HG03175 (cell line): ENCODE measurements around the gene IL1RN.

Experiments
- ATAC-seq: cut with Tn5 transposase; IDR thresholded peaks from one replicate; pipeline ENCODE4 v1.9.1; 2021; ENCODE audit warnings: mild to moderate bottlenecking, moderate library complexity; ENCODE audit not compliant: unreplicated experiment

Gene IL1RN

GRCh38 chr2:113102133-113102532 is 25.3 kb upstream of the IL1RN start:
- ATAC-seq: no peak

GRCh38 chr2:113103277-113103676 is 24.1 kb upstream of the IL1RN start:
- no peak for ATAC-seq

GRCh38 chr2:113104054-113104611 is 23.3 kb upstream of the IL1RN start:
- no peak for ATAC-seq

DNA sequence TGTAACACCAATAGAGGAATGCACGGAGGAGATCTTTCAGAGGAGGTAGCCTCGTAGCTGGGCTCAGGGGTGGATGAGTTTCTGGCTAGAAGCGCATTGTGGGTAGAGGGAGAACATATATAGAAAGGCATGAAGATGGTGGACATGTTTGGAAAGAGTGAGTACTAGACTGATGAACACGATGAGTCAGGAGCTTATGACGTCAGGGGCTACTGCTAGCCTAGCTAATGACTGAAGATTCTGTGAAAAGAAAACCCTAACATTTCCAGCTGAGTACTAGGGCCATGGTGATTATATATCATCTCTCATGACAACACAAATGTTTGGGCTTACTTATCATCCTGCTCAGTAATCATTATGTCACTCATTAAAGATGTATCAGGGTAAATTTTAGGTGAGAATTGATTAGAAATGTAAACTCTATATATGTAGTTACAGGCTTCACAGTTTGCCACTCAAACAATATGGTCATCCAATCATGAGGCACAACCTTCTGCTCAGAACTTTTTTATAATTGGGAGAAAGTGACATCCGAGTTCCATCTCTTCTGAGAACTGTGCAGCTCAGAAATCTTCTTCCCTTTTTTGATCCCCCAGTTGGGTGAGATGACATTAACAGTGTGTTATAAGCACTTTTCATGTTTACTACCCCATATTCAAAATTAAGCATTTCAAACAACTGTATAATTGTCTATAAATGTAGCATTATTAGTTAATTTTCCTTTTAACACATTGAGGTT is 22.2 kb upstream of the IL1RN start:
- ATAC-seq: no peak

GRCh38 chr2:113111121-113111520 is 16.3 kb upstream of the IL1RN start:
- no peak for ATAC-seq

DNA sequence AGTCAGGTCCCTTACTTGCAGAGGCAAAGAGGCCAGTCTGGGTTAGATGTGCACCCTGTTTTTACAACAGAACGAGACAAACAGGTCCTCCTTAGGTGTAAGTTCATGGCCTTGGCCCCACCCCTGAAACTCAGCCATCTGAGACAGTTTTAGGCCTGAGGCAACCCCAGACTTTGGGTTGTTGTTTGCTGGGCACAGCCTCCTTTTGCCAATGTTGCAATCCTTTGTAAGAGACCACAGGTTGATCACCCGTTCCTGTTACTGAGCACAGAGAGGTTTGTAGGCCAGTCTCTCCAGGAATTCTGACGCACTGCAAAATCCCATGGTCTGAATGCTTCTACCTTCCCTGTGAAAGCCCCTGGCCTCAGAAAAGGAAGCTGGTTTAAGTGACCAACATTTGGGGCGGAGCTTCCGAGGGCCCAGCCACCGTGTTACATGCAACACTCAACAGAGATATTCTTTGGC is 15.5 kb upstream of the IL1RN start:
- no peak for ATAC-seq

DNA sequence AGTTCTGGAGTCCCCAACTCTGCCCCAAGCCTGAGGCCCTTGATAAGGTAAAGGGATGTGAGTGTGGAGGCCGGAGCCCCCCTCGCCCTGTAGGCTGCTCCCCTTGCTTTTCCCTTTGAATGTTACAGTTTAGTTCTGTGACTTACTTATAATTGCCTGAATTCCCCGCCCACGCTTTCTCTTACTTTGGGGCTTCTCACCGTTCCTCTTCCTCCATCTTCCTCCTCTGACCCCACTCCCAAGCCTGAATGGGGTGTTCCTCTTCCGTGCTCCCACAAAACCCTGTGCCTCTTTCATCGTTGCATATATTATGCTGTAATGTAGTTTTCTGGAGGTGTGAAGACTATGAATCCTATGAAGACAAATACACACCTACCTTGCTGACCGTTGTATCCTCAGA is 15.0 kb upstream of the IL1RN start:
- no peak for ATAC-seq

DNA sequence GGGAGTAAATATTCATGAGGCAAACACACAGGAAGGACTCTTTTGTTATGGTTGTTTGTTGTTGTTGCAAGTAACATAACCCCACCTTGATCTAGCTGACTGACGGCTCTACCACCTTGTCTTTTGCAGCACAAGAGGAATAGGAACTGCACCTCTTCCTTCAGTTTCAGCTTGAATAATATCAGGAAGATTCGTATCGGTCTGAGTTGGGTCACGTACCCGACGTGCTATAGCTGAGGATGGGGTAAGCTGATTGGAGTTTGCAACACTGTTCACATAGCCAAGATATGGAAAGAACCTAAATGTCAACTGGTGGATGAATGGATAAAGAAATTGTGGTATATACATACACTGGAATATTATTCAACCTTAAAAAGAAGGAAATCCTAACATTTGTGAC is 14.5 kb upstream of the IL1RN start:
- ATAC-seq: no peak

GRCh38 chr2:113113807-113114206 is 13.6 kb upstream of the IL1RN start:
- ATAC-seq: no peak

DNA sequence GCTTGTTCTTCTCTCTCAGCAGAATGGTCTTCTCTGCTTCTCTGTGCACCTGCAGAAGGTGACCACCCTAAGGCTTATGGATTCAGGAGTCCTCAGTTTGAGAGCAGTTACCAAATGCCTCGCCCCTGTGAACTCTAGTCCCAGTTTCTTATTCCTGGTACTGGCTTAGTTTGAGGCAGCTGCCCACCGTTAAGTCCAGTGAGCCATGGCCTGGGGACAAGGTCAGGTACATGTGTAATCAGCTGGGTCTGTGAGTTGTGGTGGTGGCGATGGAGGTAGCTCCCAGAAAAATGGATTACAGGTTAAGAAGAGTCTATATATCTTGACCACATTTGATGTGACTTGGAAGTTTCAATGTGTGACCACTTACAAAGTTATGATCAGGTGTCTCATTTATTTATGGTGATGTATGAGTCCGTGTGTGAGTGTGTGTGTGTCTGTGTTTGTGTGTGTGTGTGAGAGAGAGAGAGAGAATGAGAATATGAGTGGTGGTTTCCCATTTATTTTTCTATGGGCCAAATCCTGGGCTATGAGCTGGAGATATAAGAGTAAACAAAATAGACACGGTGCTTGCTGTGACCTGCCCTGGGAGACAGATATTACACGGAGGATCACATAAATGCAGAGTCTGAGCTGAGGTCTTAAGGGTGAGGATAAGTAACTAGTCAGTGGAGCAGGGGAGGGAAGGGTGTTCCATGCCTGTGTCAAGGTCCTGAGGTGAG is 13.0 kb upstream of the IL1RN start:
- ATAC-seq: no peak

DNA sequence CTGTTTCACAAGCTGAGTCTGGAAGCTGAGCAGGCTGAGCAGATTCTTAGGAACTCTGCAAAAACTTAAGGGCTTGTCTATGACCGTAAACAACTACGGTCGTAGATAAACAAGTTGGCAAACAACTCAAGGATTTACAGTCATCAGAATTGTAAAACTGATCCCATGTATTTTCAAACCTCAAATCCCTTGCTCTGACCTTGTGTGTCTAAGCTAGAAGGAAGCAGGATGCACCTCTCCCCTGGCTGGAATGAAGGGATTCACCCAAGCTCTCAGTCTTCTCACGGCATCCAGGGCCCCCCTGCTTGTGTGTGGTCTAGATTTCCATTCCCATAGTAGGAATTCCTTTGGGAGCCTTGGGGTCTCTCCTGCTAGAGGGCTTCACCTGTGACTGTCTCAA is 12.4 kb upstream of the IL1RN start:
- no peak for ATAC-seq

DNA sequence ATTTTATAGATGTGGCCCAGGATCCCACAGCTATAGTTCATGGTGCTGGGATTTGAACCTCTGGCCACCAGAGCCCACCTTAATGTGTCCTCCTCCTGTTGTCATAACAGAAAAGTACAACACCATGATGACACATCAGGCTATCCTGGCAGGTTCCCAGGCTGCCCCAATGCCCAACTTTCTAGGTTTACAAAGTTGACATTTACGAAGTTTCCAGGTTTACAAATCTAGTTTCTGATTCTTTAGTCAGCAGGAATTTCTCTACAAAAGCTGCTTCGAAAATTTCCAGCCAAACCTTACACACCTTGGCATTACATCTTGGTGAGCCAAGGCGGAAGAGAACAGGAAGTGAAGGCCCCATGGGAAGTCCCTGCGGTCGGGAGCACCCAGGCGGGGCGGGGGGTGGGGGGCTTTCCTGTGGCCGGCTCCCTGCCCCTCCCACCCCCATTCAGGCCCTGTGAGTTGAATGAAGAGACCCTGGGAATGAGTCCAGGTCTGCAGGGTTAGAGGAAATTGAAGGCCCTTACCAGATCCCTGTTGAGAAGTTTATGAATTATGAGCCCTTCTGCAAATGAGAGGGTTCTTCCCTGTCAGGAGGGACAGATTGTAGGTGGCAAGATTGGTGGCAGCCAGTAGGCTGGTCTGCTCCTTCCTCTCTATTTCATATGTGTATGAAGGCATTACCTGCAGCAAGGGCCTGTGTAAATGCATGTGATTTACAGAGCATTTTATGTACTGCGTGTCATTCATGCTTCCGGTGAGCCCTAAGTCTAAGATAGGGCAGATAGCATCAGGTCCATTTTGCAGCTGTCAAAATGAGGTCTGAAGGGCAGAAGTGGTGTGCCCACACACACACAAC is 11.1 kb upstream of the IL1RN start:
- ATAC-seq: peak; percentile 49

- ATAC-seq: no peak
Observed at GRCh38 chr2:113117541-113118262, 9.7 kb upstream of the IL1RN start.

DNA sequence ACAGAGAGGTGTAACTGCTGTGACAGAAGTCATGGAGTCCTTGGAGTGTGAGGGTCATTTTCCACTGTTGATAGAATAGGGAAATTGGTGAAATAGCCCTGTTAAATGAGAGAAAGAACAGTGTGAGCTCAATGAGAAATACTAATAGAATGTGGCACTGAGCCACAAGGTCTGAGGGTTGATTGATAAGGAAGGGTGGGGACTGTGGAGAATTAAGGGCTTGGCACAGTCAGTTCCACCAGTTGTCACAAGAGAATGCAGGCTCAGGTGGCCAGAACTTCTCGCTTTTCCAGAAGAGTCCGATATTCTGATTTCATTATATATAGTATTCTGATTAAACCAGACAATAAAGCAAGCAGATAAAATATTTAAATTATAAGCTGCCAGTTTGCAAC is 9.1 kb upstream of the IL1RN start:
- no peak for ATAC-seq

DNA sequence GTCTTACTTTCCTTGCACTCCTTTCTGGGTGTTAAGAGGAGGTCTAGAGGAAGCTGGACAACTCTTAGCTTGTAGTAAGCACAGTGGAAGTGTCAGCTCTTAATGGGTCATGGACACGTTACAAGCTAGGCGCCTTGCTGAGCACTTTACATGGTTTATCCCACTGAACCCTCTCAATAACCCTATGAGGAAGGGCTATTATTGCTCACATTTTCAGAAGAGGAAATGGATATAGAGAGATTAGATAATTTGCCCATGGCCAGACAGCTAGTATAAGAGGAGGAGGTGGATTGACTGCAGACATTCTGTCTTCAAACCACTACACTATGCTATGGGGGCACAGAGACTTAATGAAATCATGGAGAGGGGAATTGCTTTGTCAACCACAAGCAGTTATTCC is 8.3 kb upstream of the IL1RN start:
- ATAC-seq: no peak

DNA sequence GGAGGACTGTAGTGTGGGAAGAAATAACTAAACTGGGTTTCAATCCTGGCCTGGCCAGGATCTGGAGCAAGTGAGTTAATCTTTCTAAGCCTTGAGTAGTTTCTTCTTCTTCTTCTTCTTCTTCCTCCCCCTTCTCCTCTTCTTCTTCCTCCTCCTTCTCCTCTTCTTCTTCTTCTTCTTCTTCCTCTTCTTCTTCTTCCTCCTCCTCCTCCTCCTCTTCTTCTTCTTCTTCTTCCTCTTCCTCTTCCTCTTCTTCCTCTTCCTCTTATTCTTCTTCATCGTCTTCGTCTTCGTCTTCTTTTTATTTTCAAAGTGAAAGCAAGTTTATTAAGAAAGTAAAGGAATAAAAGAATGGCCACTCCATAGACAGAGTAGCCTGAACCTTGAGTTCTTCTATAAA is 6.5 kb upstream of the IL1RN start:
- ATAC-seq: no peak

DNA sequence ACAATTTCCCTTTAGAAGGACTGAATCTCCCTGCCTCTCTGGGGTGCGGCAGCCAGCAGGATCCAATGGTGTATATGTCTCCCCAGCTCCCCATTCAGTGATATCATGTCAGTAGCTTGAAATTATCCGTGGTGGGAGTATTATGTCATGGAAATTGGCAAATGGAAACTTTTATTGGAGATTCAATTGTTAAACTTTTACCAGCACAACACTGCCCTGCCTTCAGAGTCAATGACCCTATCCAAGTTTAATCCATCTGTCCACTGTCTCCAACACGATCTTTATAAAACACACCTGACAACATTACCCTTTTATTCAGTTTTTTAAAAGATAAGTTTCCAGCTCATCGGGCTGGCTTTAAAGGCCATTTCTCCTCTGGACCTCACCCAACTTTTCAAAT is 5.0 kb upstream of the IL1RN start:
- no peak for ATAC-seq

DNA sequence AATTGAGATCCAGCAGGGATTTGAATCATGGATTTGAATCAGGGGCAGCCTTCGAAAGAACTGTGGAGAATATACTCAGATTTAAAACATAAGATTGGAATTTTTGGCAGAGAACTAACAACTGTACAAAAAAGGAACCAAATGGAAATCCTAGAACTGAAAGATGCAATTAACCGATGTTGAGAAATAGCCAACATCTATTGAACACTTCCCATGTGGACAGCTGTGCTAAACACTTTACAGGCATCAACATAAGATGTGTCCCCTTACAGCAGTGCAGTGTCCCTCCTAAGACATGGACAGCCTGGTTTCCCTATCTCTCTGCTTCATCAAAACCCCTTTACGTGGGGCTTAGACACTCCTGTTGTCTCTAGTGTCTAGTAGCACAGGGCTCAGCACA is 3.7 kb upstream of the IL1RN start:
- no peak for ATAC-seq

DNA sequence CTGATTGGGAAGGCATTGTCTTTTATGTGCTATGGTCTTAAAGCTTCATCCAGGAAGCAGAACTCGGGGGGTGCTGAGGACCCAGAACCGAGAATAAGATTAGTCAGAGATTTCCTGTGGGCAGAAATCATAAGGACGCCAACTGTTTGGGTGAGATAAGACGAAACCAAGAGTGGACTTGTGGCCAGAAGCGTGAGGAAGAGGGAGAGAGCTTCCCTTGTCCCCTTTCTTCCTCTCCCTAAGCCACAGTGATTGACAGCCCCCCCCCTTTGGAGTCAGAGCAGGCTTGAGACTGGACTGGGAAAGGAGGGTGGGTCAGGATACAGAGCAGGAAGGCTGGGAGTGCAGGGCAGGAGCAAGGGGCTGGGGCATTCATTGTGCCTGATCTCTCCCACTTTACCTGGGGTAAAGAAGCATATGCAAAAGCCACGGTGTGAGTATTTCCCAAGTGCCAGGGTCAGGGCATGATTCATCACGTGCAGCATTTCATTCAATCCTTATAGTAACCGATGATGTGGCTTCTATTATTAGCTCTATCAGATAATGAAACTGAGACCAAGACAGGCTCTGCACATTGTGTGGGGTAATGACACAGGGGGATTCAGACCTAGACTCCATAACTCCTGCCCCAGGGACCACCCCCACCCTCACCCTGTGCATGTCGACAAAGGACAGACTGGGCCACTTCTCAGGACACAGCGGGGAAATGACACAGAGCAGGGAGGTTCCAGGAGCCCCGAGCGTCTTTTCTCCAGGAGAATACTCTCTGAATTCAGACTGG is 3.0 kb upstream of the IL1RN start:
- peak; percentile 67 for ATAC-seq
